NCI-H2107 treated with DMSO at 0.1 percent for 48 hours (cell line): ENCODE data around the gene OPN3.

Experiments
- DNase-seq: peaks from one replicate; lab custom pipeline; 2025; ENCODE audit not compliant: unreplicated experiment; lab: John Stamatoyannopoulos, UW

Gene OPN3

DNA sequence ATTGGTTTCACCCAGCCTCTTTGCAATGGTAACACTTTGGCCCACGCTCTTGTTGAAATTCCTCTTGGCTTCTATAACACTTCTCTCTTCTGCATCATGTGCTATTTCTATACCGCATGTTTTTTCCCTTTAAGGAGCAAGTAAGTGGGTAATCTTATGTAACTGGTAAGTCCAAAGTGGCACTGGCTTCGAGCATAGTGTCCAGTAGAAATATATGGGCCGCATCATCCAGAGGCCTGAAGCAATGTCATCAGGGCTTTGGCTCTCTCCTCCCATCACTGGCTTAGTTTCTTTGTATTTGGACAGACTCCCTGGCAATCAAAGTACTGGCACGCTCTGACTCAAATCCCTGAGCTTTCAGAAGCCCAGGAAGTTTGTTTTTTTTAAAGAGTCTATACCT is 17.5 kb downstream of the OPN3 start:
- no peak for DNase-seq

DNA sequence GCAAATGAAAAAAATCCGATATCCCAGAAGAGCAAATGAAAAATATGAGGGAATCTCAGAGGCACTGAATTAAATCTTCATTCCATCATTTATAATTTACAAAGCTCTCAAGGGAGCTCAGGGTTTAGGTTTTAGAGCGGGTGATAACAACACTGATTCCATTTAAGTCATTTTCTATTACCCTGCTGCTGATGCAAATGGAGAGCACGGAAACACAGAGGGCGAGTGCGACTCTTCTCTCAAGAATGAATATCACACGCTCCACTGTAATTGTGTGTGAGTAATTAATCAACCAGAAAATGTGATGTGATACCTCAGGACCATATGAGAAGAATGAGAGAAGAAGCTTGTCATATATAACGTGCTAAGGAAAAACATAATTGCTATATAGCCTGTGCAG is 22.7 kb downstream of the OPN3 start:
- no peak for DNase-seq

DNA sequence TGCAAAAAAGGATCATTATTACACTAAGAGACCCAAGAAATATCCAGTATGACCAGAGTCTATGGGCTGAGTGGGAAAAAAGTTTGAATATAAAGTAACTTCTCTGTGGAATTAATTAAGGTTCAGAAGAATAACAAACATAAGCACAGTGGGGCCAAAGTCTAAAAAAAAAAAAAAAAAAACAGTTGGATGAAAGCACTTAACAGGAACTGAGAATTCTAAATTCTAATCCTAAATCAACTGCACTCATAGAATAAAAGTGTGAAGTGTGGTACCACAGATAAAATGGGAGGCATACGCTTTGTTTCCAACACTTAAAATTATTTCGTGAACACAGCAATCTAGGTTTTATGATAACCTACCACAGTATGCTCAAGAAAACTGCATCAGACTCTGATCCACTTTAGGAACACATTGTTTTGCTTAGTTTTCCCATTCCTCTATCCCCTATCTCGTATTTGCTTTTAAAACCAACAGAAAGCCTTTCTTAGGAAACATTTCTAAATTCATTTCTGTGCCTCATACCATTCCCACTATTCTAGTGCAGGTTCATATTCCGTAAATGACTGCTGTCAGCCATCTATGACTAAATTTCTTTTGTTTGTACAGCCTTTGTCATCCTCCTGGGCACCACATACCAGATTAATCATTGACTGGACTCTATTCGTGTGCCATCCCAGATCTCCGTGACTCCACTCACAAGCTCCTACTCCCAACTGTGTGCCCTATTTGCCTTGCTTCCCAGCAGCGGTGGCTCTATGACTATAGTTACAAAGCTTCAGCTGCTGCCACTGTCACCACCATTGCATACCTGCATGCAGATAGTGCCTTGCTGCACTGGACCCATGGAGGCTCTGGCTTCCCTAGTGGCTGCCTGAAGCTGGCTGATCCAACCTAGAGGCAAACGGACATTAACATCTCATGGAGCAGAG is 24.9 kb downstream of the OPN3 start:
- DNase-seq, result no peak

DNA sequence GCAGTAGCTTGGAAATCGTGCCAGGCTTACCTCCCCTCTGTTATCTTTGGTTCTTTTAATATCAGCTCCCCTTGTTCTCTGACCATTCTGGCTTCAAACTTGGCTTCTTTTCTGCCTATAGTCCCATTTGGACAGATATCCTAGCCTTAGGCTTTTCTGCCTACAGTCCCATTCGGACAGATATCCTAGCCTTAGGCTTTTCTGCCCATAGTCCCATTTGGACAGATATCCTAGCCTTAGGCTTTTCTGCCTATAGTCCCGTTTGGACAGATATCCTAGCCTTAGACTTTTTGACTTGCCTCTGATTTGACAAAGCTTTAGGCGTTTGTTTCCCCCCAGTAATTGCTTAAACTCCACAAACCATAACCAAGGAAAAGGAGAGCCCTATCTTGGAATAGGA is 25.6 kb downstream of the OPN3 start:
- no peak for DNase-seq

DNA sequence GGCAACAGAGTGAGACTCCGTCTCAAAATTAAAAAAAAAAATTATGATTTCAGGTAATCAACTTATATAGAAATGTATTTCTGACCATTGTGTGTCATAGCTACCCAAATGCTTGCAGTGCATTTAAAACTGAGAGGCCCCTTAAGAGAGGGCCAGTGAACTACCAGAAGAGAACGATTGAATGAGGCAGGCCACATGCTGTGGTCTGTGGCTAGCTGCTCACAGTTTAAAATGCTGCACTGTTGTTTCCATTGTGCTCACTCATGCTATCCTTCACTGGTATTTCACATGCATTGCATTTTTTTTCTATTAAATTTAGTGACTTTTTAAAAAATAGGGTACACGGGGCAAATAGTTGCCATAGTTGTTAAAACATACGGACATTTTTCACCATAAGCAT is 26.0 kb downstream of the OPN3 start:
- no peak for DNase-seq

DNA sequence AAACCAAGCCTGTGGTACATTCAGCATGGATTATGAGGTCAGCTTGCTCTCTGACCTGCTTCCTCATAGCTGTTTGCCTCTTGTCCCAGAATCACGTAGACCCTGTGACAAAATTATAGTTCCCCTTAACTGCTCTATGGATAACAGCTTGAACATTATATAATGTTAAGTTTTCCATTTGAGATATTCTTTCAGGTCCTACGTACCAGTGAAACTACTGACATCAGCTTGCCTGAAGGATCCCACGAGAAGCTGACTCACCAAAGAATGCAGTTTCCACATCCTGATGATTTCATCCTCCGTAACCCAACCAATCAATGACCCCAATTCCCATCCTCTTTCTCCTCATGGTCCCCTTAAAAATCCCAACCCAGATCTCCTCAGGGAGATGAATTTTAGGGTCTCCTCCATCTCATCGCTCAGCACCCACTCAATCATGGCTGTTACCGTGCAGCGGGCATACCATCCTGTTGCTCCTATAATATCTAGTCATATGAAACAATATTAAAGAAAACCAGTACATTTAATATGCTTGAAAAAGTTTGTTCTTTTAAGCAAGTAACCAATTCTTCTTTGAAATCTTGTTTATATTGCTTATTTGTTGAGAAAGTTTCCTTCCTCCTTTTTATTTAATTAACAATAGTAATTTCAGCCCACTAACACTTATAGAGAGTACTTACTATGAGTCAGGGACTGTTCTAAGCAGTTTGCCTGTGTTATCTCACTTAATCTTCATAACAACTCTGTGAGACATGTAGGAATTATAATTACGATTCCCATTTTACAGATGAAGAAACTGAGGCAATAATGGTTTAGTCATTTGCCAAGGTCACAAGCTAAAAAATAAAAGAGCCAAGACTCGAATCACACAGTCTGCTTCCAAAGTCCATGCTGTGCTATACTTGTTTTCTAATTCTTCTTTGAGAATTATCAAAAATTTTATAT is 27.4 kb downstream of the OPN3 start:
- no peak for DNase-seq

DNA sequence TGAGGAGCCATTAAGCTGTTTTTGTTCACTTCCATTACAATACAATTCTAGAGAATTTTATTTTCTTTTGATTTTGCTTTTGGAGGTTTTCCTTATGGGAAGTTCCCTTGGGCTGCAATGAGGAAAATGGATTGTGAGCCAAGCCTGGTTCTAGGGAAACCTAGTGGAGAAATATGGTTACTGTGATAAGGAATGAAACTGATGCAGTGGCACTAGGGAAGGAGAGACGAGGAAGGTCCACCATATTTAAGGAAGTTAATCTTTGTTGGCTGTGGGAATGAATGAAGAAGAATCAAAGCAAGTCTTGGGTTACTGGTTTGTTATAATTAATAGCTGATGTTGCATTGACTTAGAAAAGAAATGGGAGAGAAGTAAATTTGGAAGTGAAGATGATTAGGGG is 28.4 kb downstream of the OPN3 start:
- DNase-seq, result no peak

DNA sequence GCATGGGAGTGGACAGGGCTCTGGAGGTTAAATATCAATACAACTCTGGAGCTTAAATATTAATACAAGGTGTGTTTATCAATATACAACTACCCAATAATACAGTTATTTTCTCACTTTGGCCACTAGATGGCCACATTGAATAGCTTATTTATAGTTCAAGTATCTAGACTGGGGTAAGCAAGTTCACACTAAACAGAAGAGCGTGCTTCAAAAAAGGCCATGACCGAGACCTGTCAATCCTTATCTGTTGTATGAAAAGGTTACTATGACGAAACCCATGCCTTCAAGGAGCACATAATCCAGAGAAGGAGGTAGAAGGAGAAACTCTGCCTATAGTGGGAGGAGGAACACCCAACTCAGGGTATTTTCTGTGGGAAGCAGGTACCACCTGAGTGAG is 29.1 kb downstream of the OPN3 start:
- DNase-seq, result peak; percentile 81

DNA sequence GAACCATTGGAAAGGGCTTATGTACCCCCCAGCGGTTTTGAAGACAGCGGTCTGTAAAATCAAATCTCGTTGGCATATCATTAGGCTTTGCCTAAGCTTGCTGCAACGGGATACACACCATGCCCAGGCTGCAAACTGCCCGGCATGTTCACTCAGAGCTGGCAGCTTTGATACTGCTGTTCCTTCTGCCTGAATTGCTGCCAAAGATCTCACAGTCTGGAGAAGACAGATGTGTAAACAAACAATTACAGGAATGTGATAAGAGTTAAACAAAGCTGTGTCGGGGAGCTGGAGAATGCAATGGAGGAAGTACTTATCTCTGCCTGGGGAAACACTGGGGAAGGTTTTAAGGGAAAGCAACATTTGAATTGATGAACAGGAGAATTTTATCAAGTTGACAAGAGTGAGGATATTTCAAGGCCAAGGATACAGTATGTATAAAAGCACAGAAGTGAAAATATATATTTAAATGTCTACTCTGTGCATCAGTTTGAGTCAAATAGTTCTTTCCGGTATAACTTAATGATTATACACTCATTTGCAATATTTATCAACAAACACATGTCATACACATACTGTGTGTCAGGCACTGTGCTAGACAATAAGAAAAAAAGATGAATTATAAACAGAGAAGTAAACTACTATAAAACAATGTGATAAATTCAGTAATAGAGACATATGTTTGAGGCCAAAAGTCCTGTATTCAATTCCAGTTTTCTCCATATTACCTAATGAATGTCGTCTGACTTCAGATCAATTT is 29.9 kb downstream of the OPN3 start:
- peak; percentile 64 for DNase-seq

DNA sequence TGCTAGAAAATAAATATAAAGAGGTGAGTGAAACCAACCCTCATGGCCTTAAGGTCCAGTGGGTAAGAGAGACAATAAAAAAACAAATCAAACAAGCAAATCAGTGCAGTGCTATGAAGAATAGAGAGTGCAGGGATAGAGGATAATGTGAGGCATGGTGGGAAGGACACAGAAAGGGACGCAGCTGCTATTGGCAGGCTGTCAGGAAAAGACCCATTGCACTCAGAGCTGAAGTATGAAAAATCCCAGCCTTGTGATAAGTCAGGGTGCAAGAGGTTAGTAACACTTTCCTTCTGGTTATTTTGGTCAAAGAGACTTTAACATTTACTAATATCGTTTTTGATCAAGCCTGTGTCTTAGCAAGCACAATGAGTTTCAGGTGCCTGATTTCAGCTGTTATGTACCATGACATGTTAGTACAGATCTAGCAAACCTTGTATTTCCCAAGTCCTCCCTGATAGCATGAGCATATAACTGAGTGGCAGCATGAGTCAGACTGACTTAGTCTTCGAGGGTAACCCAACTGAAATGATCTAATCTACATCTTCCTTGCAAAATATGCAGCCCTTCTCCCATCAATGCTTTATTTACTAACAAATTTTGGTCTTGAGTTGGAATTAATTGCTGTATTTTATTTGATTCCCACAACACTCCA is 31.7 kb downstream of the OPN3 start:
- DNase-seq, result no peak

DNA sequence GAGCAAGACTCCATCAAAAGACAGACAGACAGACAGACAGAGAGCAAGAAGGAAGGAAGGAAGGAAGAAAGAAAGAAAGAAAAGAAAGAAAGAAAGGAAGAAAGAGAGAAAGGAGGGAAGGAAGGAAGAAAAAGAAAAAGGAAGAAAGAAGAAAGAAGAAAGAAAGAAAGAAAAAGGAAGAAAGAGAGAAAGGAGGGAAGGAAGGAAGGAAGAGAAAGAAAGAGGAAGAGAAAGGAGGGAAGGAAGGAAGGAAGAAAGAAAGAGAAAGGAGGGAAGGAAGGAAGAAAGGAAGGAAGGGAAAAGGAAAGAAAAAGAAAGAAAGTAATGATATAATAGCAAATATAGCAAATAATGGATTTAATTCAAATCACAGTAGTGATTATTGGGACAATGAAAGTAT is 32.7 kb downstream of the OPN3 start:
- no peak for DNase-seq

DNA sequence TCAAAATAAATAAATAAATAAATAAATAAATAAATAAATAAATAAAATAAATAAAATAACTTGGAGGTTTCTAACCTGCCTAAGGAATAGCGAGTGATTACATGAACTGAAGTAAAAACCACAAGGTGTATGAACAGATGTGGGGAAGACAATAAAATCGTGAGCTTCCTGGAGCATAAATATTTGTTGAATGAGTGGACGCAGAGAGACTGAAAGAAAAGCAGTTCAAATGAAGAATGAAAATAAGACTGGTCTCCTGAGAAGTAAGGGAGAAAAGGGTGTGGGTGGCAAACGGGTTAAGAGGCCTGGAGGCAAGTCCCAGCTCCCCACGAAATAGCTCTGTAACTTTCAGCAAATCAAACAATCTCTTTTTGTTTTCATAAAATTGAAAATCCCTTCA is 33.6 kb downstream of the OPN3 start:
- DNase-seq, result no peak

DNA sequence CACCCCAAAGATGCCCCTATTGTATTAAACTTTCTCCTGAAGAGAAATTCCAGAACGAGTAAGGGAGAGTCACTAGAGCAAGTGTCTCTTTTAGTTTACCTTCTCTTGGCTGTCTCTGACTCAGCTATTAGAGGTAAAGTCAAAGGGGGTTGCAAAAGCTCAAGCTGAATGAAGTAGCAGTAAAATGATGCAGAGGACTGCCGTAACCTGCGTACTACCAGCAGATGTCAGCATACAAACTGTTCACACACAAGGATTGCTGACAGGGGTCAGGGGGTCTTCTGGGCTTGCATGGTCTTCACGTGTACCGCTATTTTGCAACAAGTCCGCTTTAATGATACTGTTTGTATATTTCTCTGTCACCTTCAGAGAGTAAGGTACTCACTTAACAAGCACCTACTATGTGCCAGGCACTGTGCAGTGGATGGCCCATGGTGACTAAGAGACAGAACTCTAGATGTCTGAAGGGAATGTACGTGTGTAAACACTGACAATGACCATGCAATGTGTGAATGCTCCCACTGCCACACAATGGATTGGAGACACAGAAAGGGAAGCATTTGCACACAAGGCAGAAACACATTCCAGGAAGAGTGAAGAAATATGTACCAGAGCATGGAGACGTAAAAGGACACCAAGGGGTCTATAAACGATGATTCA is 34.9 kb downstream of the OPN3 start:
- no peak for DNase-seq

DNA sequence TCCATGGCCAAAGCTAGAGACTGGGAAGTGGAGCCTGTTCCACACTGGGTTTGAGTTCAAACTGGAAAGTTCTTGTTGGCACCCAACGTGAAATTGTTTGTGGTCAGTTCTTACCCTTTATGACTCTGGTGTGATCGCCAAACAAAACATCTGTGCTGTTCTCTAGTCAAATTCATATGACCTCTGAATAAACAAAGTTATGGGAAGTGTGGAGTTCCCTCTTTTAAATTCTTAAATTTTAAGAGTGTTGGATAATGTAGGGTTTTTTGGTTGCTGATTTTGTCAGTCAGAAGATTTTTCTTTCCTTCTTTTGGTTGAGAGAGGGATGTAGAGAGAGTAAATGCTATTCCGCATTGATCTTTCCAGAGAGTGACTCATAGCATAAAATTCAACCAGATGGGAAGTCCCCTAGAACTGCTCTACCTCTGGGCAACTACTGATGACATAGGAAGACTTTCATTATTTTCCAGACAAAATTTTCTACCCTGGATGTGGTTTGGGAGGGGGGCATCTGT is 36.4 kb downstream of the OPN3 start:
- no peak for DNase-seq

DNA sequence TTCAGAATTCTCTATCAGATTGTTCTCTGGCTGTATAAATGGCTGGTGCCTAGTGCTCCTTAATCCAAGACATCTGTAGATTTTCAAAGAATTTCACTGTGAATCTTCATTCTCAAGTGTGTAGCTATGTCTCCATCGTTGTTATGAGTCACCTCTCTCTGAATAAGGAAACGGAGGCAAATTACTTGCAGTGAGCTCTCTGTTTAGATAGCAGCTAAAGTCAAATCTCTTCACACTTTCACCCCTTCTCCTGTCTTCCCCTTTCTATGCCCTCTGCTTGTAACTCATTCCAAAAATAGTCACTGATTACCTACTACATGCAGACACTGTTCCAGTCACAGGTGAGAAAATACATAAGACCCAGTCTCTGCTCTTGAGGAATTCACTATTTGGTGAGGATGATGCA is 39.7 kb downstream of the OPN3 start:
- no peak for DNase-seq

DNA sequence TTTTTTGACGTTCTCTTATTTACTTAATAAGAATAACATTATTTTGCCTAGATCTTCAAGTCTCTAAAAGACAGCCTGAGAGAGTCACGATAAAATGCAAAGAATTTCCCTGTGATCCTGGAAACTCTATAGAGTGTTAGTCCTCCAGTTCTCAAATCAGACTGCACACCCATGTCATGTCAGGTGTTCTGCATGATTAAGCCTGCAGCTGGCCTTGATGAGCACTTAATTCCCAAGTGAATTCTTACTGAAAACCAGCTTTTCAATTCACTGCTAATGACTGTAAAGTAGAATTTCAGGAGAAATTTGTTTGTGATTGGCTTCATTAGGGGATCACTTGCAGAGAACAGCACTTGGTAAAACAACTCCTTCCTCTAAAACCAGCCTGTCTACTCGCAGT is 41.9 kb downstream of the OPN3 start:
- DNase-seq, result no peak

DNA sequence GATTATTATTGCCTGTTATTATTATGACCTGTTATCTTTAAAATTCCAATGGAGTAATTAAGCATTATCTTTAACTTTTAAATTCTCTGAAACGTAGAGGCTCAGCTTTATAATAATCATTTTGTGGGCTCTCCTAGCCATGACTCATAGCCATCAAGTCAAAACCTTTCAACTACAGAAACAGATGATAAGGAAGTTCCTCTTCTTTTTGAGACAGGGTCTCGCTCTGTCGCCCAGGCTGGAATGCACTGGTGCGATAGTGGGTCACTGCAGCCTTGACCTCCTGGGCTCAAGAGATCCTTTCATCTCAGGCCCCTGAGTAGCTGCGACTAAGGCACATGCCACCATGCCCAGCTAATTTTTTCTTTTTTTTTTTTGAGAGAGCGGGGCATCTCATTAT is 43.5 kb downstream of the OPN3 start:
- no peak for DNase-seq

DNA sequence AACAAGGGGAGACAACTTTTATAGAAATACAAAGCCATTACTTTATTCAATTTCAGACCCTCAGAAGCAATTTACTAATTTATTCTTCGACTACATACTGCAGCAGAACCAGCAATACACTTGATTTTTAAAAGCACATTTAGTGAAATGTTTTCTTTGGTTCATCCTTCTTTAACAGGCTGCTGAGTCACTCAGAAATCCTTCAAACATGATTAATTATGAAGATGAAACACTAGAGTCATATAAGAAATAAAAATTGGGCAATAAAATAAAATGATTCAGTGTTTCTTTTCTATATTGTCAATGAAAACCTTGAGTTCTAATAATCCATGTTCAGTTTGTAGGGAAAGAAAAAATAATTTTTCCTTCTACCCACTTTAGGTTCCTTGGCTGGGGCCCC is 47.0 kb downstream of the OPN3 start:
- no peak for DNase-seq

DNA sequence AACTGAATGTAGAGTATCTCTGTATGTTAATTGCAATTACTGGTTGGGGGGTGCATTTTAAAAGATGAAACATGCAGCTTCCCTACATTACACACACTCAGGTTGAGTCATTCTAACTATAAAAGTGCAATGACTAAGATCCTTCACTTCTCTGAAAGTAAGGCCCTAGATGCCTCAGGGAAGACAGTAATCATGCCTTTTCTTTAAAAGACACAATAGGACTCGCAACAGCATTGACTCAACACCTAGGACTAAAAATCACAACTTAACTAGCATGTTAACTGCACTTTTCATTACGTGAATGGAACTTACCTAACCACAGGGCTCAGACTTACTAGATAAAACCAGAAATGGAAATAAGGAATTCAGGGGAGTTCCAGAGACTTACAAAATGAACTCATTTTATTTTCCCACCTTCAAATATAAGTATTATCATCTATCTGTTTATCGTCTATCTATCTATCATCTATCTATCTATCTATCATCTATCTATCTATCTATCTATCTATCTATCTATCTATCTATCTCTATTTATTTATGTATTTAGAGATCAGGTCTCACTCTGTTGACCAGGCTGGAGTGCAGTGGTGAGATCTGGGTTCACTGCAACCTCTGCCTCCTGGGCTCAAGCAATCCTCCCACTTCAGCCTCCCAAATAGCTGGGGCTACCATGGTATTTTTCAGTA is 47.8 kb downstream of the OPN3 start:
- no peak for DNase-seq
